T-helper 1 cell (primary cell): ENCODE data around the gene RNF214.

Experiments
- DNase-seq, 5 donors: peaks; one replicate each; pipeline ENCODE4 v3.0.0-alpha.2; 2012 to 2020

Gene RNF214

DNA sequence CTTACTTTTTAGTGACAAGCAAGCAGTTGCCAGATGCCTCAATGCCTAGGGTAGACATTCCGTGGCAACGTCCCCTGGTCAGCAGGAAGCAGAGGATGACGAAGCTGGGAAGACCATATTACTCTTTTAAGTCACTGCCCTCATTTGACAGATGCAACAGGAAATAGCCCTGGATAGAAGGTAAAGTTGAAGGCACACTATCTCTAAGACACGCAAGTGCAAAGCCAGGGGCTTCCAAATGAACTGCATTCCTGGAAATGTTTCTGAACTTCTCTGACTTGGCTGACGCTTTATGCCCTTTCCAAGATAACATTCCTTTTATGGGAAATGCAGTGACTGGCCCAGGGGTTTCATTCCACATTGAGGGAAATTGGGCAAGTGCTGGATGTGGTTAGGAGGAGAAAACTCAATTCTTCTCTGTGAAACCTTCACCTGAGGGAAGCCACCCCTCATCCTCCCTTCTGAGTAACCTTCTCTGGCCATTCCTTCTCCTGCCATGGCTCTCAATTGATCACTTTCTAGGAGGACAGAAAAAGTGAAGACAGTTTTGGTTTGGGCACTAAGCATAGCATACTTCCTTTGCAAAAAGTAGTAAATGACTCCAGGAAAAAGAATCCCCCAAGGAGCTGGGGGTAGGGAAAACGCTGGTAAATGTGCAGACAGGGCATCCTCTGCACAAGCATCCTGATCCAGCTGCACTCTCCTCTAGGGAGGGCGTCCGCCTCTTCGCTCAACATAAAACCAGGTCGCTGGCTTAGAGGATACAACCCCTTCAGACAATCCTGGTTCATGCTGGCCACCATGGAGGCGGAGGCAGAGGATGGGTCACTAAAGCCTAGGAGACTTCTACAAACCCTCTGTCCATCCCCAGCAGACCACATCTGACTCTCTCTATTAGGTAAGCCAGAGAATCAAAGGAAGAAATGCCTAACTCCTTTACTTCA is 15.1 kb upstream of the RNF214 start:
- DNase-seq, result no peak

DNA sequence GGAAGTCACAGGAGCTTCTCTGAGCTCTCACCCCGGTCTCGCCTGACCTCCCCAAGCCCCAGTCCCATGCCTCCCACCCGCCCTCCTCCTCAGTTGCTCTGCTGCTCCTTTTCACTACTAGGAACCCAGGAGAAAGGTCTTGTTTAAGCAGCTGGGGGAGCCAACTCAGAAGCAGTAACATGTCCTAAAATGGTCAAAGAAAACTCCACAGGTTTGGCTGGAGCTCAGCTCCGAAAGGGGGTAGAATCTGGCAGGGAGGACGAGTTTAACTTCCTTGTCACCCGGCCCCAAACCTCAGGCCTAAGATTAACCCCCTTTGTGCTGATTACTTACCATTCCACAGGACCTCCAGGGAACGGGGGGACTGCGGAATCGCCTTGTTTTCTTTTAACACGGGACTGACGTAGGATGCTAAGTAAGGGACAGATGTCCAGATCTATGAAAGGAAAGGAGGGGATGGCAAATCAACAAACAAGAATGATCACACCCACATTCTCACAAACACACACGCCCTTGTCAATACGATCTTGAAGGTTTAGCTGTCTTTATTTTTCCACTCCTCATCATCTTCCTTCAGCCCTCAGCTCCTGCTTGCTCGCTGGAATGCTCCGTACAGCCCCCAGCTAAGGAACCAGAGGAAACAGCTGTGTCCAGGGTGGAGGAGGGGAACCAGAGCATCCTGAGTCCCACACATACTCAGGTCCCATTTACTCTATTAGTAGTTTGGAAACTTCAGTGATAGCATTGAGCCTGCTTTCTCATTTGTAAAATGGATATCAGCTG is 14.1 kb upstream of the RNF214 start:
- no peak for DNase-seq

DNA sequence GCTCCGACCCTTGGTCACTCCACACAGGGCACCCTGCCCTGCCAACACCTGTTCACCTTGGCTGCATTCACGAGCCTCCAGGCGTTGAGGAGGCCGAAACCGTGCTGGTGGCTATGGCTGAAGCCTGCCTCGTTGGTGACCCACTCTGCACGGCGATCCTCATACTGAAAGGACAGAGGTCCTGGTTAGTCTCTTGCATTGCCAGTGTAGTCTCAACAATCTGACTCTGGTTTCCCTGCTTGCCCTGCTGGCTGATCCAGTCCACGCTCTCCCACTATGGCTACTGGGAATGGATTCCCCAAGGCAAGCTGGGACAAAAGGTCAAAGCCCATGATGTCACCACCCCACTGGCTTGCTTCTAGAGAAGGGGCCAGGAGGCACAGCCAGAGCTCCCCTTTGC is 13.5 kb upstream of the RNF214 start:
- no peak for DNase-seq

DNA sequence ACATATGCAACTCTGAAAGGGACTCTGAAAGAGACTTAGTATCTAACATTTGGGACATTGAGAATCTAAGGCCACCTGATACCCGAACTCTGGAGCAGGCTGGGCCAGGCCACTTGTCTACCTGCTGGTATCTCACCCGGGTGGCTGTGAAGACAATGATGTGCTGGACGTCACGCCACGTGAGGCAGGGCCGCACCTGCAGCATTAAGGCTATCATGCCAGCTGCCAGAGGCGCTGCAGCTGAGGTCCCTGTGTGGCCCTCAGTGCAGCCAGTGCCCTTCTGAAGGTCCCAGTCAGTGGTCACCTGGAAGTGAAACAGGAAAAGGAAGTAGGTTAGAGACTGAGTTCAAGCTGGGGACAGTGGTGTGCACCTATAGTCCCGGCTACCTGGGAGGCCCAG is 13.0 kb upstream of the RNF214 start:
- DNase-seq, result no peak

DNA sequence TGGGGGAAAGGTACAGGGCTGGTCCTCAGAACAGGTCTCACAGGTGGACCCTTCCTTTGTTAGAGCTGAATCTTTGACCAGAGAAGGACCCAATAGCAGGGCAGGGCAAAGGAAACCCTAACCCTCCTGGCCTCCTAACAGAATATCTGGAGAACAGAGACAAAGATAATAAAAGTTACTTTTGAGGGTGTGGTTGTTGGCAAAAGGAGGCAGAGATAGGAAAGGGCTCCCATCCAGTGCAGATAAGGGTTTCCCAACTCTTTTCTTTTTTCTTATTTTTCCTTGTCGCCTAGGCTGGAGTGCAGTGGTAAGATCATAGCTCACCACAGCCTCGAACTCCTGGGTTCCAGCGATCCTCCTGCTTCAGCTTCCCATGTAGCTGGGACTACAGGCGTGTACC is 12.5 kb upstream of the RNF214 start:
- DNase-seq, result no peak

DNA sequence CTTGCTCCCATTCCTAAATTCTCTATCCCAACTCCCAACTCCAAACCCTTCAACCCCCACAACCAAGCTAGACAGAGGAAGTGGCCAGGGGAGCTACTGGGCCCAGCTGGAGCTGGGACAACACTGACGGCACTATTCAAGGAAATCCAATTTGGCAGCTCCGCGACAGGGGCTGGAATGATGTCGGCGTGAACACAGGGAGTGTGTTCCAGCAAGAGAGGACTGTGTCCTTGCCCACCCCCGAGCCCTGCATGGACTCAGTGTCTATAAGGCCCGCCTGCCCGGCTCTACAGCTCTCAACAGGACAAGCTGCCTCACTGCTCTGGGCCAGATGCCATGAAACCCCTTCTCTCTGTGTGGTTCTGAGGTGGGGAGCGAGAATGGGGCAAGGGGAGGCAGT is 11.9 kb upstream of the RNF214 start:
- no peak for DNase-seq

DNA sequence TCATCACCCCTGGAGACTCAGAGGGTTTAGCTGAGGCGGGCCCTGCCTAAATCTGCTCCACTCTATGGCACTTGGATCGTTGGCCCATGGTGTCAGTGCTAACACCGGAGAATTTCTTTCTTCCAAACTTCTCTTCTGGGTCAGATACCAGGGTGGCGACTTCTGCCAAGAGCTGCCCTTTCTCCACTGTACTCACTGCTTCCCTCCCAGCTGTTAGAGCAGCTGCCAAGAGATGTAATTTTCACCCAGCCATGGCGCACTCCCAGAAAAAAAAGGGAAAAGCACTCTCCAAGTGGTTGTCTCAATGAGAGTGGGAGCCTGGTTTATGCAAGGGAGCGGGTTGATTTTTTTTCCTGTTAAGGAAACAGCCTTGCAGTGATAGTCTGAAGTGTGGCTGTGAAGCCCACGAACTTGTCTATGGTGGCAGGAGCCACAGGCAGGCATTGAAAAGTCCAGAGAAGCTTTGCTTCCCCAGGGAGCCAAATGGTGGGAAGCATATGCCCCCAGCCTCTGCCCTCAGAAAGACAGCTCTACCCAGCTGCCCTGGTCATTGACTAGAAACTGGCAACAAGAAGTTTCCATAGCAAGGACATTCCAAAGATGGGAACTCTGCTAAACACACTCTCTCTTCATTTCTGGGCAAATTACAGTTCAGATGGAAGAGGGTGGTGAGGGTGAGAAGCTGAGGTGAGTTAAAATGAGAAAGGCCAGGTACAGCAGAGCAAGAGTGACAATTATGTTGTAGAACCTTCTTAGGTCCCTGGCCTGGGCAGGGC is 11.3 kb upstream of the RNF214 start:
- no peak for DNase-seq

DNA sequence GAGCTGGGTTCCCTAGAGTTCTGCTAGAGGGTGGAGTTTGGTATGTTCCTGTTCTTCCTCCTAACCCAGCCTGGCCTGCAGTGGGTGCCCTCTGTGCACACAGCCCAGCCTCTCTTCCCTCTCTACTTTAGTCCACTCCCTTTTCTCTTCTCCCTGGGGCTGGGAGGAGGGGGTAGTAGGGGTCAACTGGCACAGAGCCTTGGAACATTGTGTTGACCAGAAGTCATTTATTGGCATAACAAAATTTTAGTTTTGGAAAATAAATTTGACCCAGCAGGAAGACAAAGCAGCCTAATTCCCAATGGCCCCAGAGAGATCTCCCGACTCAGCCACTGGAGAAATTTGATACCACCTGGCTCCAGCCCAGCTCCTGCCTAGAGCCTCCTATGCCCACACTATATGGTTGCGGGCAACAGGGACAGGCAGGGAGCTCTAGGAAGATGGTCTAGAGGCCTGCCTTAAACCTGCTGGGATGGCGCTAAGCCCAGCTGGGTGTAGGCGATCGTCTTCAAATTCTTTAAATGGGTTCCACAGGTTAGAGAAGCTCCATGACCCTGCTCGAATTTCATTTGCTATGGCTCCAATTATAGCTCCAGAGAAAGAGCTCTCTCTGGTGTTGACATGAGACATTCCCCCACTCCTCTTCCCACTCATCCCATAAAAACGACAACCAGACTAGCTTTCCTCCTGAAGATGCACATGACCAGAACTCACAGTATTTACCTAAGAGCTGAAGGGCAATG is 10.5 kb upstream of the RNF214 start:
- DNase-seq, result no peak

DNA sequence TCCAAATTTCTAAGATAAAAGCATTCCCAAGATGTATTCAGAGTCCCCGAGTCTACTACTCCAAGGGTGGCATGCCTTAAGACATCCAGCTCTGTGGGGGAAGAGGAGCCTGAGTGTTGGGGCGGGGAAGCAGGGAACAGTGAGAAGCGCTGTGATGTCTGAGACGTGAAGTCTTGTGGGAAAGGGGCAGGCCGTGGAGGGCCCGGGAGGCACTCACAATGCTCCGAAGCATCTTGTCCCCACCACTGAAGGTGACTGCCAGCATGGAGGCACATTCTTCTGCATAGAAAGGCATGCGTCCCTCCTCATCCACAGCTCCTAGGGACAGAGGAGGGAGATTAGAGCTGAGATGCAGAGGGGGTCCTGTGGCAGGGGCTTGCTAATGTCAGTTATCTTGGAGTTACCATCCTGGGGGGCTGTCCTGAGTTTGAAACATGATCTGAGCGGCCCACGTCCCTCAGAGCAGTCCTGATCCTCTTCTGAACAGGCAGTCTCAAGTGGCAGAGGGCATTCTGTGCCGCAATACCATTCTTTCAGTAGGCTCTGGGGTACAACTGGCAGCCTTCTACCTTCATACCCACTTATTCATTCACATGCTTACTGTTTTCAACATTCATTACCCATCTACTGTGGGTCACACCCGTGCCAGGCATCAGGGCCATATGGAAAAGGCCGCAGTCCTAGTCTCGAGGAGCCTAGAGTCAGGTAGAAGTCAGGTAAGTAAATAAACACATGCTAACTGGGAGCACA is 9.3 kb upstream of the RNF214 start:
- DNase-seq, result no peak

DNA sequence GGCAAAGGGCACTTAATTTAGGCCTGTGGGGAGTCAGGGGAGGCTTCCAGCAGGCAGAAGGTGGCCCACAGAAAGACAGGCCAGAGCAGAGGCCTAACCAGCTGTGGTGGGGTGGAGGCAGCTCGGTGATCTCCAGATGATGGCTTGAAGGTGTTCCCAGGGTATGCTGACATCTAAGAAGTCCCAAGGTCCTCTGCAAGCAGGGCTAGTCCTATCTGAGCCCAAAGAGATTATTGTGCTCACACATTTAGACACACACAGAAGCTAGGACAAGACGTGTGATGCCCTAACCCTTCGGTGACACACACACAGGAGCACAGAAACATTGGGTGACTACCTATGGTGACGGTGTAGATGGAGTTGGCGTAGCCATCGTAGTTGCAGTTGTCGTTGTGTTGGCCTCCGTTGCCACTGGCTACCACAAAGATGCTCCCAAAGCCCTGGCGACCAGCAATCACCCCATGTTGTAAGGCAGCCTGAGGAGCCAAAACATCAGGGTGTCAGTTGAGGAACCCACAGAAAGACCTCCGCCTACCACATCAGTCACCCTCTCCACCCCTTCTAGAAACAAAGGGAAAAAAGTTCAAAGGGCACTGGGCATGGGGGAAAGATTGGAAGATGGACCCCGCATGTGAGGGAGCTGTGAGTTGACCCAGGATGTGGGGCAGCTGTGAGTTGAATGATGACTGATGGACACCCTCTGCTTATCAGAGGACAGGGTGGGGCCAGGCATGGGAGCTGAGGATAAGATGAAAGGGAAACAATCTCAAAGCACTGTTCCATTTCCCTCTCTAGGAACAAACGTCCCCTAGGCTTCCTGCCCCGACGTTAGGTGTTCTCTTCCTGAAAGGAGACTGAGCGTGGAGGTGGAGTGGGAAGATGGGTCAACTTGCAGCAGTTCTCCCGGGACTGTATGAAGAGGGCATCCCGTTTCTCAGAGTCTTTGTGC is 8.5 kb upstream of the RNF214 start:
- no peak for DNase-seq

DNA sequence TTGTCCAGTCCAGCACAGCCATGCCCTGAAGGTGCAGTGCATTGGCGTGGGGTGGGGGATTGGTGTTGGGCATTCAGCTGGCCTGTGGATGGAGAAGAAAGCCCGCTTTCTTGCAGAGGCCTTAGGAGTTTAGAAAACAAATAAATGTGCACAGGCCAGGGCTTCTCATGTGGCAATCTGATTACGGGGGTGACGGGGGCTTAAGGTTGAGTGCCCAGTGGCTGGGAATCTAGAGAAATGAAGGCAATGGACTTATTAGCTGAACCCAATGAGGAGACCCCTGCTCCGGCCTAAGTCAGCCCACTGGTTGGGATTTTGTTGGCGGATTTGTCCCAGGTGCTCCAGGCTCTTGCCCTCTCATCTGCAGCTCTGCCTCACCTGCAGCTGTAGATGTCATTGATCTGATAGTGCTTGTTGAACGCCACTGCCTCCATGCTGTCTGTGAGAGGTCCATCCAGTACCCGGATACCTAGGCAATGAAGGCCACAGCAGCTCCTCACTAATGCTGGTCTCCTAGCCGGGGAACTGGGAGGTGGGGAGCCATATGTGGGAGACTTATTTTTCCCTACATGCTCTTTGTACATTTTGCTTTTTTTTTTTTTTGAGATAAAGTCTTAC is 6.8 kb upstream of the RNF214 start:
- no peak for DNase-seq

DNA sequence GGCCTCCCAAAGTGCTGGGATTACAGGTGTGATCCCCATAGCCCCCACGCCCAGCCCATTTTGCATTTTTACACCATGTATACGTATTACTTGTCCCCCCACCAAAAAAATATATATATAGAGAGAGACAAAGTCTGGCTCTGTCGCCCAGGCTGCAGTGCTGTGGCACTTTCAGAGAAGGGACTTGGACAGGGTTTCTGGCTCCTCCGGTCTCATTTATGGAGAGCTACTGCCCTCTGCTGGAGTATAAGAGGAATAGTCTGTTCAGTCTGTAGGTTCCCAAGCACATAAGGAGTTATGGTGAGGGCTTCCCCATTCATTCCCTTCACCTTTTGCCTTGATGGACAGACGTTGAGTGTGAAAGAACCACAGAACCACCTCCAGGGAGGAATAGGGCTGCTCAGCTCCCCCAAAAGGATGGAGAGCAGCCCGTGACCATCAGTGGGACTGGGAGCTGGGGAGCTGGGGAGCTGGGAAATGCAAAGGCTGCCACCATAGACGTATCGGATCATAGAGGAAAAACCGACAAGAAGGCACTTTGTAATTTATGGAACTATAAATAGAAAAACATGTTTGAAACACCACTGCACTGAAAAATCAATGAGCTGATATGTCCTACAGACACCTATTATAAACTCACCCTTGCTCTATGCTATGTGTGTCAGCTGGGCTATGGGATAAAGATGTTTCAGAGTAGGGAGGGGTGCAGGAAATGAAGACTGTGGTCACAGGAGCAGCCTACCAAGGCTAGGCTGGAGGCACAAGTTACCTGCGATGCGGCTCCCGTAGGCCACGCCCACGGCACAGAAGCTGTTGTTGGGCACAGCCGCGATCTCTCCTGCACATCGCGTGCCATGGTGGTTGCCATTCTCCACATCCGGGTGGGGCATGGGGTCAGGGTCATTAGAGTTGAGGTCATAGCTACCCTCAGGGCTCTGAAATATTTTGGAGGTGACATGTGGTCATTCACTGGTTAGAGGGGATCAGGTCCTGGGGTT is 5.8 kb upstream of the RNF214 start:
- peak in 3 of 5 donors; percentile 34 to 72 (median 48) for DNase-seq

DNA sequence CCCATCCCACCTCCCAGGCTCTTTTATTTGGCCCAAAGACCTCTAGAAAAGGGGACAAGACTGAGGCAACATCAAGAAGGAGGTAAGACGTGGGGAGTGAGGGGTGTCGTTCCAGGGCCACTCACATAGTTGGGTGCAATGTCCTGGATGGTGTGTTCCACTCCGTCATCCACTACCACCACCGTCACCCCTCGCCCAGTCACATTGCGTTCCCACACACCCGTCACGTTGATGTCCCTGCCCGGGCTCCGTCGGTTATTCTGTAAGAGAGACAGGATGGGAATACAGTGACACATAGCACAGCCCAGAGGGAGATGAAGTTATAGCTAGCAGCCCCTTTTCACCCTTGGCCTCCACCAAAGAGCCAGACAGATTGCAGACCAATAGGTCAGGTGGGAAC is 4.4 kb upstream of the RNF214 start:
- DNase-seq, result no peak

DNA sequence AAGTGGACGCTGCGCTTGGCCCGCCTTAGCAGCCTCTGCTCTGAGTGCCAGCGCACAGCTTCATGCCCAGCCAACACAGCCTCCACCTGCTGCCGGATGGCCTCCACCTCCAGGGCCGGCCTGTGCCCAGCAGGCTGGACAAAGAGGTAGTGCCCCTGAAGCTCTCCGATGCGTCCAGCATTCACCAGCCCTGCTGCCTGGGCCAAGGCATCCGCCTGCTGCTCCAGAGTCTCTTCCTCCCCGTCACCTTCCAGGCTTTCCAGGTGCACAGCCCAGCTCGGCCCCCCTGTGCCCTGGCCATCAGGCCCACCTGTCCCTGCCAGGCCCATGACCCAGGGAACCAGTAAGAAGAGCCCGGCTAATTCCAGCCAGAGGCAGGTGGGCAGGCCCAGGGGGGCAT is 3.1 kb upstream of the RNF214 start:
- no peak for DNase-seq

DNA sequence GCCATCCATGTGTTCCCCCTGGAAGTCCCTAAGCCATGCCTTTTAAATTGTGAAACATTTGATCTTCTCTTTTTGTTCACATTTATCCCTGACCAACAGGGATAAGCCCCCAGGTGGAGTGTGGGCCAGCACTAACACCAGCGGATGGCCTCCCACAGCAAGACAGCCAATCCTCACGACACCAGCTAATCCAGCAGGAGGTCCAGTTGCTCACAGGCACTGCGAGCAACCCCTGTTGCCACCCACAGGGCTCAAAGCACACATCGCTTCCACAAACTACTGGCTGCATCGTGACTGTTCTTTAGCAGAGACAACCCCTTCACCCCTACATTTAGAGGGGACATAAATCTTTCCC is 2.6 kb upstream of the RNF214 start:
- no peak for DNase-seq

DNA sequence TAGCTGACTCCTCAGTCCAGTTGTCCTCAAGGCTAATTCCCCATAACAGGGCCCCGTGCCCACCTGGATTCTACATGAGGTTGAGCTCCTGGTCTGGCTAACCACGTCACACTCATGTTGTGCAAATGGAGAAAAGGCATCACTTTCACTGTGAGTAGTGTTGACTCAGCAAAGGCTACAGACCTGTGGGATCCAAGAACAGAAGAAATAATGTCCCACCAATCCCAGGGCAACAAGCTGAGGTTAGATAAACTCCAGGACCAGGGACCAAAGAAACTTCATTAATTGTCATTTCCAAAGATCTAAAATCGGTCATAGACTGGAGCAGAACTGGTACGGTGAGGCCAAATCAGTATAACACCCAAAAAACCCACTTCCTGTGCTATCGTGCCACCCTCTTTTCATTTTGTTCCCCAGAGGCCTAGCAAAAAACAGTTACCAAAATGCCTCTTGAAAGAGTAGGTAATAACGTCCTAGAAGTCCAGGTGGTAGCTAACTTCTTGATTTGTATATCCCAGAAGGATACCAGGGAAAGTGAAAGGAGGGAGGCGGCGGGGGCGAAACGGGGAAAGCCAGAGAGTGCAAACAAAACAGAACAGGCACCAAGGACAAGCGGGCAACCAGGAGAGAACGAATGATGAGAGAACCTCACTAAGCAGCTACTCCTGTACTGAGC is 2.0 kb upstream of the RNF214 start:
- peak in 3 of 5 donors; percentile 11 to 80 (median 41) for DNase-seq

DNA sequence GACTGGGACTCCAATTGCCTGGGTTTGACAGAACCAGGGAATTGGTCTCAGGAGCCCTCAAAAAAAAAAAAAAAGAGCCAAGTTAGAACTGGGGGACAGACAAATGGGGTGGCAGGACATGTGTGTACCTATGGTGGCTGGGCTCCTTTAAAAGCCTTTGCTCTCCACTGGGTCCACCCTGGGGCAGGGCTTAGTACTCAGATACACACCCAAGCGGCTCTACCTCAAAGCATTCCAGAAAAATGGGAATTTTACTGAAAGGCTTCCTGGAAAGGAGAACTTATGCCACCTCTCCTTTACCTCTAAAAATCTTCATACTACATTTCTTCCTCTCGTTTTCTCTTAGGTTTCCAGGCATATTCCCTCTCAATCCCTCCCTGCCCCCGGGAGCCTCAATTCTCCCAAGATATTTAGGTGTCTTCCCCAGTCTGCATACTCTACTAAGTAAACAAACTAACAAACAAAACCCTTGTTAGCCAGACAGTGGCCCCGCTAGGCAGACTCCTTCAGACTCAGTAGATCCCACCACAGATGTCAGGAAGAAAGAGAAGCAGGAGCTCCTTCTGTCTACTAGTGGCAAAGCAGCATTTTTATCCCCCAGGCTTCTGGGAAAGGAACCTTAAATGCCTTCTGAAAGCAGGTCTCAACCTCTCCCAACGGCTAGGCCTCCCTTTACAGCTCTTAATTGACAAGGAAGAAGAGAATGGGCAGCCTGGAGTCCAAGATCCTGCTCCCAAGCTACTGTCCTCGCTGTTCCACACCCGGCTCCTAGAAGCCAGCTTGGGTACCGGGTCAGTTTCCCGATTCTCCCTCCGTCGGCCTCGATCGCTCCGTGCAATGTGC is 1.3 kb upstream of the RNF214 start:
- DNase-seq, result peak in 1 of 5 donors; percentile 9

DNA sequence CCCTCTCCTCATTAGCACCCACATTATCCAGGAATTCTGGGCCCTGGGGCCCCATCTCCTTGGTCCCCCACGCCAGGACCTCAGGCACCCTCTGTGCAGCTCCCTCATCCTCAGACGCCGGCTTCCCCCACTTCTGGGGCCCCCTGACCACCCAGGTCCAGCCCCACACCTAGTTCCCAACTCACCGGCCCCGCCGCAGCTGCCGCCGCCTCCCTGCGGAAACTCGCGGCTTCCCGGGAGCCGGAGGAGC is 704 bp upstream of the RNF214 start, which contains the start of gene PCSK7:
Gene PCSK7, minus strand, starts transcription at position 232 of the 250 bp plus-strand sequence. CDS start 2,229 bp downstream, outside the sequence.
- peak in 1 of 5 donors; percentile 59 for DNase-seq
